Kidney capillary endothelial cell (primary cell): ENCODE results near the gene ERRFI1.
"Not testable (repeated sequence)": the region's sequence is repeated elsewhere in the genome, so short reads cannot be mapped to it uniquely, and the experiment has no call there.

Source experiments
- DNase-seq: peaks from one replicate; pipeline ENCODE4 v3.0.0-alpha.2; 2018; ENCODE audit warnings: low spot score

The ERRFI1 gene, protein sequence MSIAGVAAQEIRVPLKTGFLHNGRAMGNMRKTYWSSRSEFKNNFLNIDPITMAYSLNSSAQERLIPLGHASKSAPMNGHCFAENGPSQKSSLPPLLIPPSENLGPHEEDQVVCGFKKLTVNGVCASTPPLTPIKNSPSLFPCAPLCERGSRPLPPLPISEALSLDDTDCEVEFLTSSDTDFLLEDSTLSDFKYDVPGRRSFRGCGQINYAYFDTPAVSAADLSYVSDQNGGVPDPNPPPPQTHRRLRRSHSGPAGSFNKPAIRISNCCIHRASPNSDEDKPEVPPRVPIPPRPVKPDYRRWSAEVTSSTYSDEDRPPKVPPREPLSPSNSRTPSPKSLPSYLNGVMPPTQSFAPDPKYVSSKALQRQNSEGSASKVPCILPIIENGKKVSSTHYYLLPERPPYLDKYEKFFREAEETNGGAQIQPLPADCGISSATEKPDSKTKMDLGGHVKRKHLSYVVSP

GRCh38 chr1:8026153-8026975, at the start of gene ERRFI1:
TSS of gene ERRFI1 (minus strand) at chr1:8026309. CDS start at chr1:8015619, 10,690 bp downstream.
- peak; percentile 93 for DNase-seq

GRCh38 chr1:8075511-8076051, 49.5 kb upstream of the ERRFI1 start:
- no peak for DNase-seq

DNA sequence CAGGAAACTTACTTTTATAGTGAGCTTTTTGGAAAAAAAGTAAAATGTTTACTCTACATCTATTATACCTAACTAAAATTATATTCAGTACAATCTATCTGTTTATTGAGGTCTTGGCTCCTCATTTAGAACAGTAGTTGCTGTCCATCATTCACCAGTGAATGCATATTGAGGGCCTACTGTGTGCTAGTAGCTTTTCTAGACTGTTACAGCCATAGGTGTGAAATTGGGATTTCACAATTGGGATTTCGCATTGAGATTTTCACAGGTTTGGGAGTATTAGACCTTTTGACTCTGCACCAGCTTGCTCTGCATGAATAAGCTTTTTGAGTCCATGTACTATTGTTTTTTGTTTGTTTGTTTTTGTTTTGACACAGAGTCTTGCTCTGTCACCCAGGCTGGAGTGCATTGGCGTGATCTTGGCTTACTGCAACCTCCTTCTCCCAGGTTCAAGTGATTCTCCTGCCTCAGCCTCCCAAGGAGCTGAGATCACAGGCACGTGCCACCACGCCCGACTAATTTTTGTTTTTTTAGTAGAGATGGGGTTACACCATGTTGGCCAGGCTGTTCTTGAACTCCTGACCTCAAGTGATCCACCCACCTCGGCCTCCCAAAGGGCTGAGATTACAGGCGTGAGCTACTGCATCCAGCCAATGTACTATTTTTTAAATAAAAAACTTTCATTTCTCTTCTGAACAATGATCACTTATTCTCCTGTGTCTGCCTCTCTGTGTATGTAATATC, 47.2 kb upstream of the ERRFI1 start:
- DNase-seq: no peak

DNA sequence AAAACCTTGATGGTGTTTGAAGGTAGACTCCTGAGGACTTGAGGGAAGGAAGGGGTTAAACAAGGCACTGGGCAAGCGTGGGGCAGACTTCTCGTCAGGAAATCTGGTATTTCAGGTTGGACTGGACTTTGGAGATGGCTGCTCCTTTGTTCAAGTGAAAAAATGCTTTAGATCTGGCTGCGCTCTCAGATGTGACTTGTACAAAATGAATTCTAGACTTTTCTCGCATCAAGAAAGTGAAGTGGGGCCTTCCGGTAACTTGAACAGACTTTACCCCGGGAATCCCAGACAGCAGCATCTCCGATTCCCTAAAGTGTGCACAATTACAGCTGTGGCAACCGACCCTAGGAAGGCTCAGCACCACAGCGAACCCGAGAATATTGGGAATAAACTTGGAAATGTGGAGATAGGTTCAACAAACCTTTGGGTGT, 44.3 kb upstream of the ERRFI1 start:
- no peak for DNase-seq

DNA sequence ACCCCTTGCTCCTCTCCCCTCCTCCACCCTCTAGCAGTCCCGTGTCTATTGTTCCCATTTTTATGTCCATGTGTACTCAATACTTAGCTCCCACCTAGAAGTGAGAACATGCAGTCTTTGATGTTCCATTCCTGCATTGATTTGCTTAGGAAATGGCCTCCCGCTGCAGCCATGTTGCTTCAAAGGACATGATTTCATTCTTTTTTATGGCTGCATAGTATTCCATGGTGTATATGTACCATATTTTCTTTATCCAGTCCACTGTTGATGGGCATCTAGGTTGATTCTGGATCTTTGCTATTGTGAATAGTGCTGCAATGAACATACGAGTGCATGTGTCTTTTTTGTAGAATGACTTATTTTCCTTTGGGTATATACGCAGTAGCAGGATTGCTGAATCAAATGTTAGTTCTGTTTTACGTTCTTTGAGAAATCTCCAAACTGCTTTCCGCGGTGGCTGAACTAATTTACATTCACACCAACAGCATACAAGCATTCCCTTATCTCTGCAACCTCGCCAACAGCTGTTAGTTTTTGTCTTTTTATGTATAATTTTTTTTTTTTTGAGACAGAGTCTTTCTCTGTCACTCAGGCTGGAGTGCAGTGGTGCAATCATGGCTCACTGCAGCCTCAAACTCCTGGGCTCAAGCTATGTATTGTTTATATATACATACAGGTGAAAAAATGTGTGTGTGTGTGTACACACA, 43.7 kb upstream of the ERRFI1 start:
- DNase-seq: not testable (repeated sequence)

DNA sequence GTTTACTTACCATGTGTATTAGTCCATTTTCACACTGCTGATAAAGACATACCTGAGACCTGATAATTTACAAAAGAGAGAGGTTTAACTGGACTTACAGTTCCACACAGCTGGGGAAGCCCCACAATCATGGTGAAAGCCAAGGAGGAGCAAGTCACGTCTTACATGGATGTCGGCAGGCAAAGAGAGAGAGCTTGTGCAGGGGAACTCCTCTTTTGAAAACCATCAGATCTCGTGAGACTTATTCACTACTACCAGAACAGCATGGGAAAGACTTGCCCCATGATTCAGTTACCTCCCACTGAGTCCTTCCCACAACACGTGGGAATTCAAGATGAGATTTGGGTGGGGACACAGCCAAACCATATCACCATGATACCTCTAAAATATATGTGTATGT, 39.3 kb upstream of the ERRFI1 start:
- no peak for DNase-seq

GRCh38 chr1:8063298-8064036, 37.4 kb upstream of the ERRFI1 start:
- no peak for DNase-seq

GRCh38 chr1:8062861-8063260, 36.8 kb upstream of the ERRFI1 start:
- DNase-seq: no peak

- DNase-seq: no peak
These were observed 35.7 kb upstream of the ERRFI1 start for GRCh38 chr1:8061673-8062386.

DNA sequence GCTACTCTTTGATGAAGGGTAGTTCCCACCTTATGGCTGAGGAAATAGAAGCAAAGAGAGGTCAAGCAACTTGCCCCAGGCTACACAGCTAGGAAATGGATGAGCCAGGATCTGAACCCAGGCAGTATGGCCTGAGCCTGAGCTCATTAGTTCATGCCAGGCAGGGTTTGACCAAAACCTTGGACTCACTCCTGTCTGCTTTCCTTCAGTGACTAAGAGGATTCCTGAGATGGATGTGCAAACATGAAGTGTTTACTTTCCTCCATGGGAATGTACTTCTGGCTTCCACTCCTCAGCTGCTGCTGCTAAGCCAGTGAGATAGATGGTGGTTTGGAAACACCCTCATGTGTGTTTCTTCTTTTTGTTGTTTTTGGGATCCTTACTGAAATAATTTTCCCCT, 35.1 kb upstream of the ERRFI1 start:
- no peak for DNase-seq

DNA sequence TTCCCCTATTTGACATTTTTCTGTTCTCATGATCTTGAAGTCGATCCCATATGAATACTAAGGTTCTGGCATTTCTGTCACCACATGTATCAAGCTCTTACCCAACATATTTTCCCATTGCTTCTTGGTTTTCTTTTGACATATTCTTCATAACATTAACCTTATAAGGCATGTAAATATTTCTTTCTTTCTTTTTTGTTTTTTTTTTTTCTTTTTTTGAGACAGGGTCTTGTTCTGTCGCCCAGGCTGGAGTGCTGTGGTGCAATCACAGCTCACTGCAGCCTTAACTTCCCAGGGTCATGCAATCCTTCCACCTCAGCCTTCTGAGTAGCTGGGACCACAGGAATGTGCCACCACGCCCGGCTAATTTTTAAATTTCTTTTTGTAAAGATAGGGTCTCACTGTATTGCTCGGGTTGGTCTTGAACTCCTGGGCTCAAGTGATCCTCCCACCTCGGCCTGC, 33.1 kb upstream of the ERRFI1 start:
- DNase-seq: no peak

- not testable (repeated sequence) for DNase-seq
These were observed 31.7 kb upstream of the ERRFI1 start for GRCh38 chr1:8057779-8058178.

DNA sequence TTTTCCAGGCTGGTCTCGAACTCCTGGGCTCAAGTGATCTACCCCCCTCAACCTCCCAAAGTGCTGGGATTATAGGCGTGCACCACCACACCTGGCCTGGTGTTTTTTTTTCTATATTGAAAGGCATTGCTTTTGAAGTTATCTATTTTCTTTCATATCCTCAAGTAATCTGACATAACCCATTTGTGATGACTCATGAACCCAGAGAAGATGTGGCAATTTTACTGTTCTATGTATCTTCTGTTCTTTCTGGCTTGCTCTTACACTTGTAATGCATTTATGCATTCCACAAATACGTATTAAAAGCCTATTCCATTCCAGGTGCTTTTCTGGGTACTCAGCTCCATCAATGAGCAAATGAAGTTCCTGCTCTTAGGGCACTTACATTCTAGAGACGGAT, 29.9 kb upstream of the ERRFI1 start:
- DNase-seq: no peak

GRCh38 chr1:8053878-8054567, 27.9 kb upstream of the ERRFI1 start:
- no peak for DNase-seq

- no peak for DNase-seq
These were observed 25.5 kb upstream of the ERRFI1 start for GRCh38 chr1:8051650-8052049.

DNA sequence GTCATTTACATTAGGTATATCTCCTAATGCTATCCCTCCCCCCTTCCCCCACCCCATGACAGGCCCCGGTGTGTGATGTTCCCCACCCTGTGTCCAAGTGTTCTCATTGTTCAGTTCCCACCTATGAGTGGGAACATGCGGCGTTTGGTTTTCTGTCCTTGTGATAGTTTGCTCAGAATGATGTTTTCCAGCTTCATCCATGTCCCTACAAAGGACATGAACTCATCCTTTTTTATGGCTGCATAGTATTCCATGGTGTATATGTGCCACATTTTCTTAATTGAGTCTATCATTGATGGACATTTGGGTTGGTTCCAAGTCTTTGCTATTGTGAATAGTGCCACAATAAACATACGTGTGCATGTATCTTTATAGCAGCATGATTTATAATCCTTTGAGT, 23.1 kb upstream of the ERRFI1 start:
- not testable (repeated sequence) for DNase-seq

DNA sequence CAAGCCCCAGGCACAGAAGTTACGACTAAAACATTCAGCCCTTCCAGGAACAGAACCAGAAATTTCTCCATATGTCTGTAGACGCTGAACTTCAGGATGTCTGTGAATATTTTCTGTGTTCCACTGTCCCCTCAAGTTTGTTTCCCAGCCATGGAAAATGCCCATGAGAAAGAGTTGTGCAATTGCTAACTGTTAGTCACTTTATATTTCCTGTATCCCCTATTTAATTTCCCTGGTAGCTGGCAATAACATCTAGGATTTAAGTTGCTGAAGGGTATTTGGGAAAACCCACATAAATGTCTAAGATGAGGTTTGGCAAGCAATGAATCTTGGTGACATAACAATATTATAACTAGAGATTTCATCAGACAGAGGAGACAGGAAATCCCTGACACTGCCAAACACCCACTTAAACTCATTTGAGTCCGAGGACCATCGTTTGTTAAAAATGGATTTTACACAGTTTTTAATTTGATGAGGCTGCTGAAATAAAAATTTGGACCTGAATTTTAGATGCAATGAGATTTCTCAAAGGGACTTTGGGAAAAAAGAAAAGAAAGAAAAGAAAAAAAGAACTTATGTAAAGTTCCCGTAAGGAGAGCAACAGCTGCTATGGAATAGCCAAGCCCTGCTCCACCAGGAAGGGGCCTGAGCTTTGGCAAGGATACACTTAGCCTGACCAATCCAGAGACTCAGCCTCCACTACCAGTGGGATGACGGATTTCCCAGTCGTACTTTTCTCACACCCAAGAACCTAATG, 21.8 kb upstream of the ERRFI1 start:
- no peak for DNase-seq

DNA sequence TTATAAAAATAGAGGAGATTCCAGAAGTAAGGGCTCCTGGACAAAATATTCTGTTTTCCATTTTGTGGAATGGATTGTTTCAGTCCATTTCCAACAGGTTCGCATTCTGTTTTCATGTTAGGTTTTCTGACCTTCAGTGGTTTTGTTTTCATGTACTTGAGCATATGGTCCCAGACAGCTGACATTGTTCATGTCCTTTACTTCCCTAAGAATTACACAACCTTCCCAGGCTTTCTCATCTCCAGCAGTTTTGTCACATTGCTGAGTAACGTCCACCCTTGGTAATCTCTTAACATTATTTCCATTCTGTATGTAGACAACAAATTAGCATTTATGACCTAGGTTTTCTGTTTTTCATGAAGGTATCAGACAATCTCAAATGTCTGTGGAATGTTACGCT, 21.0 kb upstream of the ERRFI1 start:
- DNase-seq: no peak

- DNase-seq: no peak
These were observed 20.3 kb upstream of the ERRFI1 start for GRCh38 chr1:8046391-8046790.
